ENCODE results near the gene EPHB3. TPM values are rescaled to one million over a fixed set of nuclear protein-coding genes. Genes with fewer than 3 reads are reported as not detected.

Gene EPHB3
- total and polyA plus RNA-seq, 2 of the 4 experiments (the other 2 are of a cell fraction): 0.72 to 2.9 TPM

DNA sequence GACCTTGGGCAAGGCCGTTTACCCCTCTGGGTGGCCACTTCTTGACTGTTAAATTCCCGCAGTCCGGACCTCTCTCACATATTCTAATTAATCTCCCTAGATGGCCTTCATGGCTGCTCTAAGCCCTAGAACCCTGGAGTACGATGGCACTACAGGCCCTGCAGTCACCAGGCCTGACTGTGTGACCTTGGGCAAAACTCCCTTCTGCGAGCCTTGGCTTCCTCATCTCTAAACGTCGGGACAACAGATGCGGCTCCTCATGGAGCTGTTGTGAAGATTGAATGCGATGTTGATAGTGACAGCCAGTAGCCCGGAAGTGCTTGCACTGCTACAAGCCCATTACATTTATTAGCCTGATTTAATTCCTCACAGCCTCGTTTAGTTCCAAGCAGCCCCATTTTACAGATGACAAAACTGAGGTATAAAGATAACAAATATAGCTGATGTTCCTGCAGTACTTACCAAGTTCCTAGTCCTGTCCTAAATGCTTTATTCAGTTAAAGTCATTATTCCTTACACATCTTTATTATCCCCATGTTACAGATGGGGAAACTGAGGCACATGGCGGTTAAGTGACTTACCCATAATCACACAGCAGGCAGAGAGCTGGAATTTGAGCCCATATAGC lies 10.3 kb downstream of the EPHB3 start:
- no peak for TF ChIP-seq SMC3 (IDR thresholded peaks at IDR 0.05; ENCODE audit: low read depth, low read length)
- TF ChIP-seq, protein P1, sequence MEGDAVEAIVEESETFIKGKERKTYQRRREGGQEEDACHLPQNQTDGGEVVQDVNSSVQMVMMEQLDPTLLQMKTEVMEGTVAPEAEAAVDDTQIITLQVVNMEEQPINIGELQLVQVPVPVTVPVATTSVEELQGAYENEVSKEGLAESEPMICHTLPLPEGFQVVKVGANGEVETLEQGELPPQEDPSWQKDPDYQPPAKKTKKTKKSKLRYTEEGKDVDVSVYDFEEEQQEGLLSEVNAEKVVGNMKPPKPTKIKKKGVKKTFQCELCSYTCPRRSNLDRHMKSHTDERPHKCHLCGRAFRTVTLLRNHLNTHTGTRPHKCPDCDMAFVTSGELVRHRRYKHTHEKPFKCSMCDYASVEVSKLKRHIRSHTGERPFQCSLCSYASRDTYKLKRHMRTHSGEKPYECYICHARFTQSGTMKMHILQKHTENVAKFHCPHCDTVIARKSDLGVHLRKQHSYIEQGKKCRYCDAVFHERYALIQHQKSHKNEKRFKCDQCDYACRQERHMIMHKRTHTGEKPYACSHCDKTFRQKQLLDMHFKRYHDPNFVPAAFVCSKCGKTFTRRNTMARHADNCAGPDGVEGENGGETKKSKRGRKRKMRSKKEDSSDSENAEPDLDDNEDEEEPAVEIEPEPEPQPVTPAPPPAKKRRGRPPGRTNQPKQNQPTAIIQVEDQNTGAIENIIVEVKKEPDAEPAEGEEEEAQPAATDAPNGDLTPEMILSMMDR (conservative IDR thresholded peaks at IDR 0.05; ENCODE audit: low read depth, low read length): no peak
- TF ChIP-seq CHD1 (IDR thresholded peaks at IDR 0.05; ENCODE audit: low read depth, low read length): no peak
- TF ChIP-seq, protein P2, sequence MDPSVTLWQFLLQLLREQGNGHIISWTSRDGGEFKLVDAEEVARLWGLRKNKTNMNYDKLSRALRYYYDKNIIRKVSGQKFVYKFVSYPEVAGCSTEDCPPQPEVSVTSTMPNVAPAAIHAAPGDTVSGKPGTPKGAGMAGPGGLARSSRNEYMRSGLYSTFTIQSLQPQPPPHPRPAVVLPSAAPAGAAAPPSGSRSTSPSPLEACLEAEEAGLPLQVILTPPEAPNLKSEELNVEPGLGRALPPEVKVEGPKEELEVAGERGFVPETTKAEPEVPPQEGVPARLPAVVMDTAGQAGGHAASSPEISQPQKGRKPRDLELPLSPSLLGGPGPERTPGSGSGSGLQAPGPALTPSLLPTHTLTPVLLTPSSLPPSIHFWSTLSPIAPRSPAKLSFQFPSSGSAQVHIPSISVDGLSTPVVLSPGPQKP (IDR thresholded peaks at IDR 0.05; ENCODE audit: borderline replicate concordance, low read depth, low read length): no peak
- no peak for TF ChIP-seq MAFK (IDR thresholded peaks at IDR 0.05; ENCODE audit: low read depth, low read length)
- TF ChIP-seq BHLHE40 (IDR thresholded peaks at IDR 0.05; ENCODE audit: low read depth, low read length): no peak
- Histone ChIP-seq H3K27me3 (ENCODE audit: control insufficient read depth, insufficient read depth, low read length) (no peaks in the 10 kb centered on the region), H2BK120ac (ENCODE audit: low read depth, low read length) (no peak overlapping the region), H3K14ac (replicated peaks; ENCODE audit: low read depth, low read length) (no peak overlapping the region), H3K9me1 (ENCODE audit: insufficient read depth, low read length) (peaks cover 18% of the 10 kb centered on the region), H4K5ac (ENCODE audit: low read depth, low read length) (no peak overlapping the region), H2AK9ac (replicated peaks; ENCODE audit: low read depth, low read length, poor library complexity) (no peak overlapping the region), H2BK15ac (ENCODE audit: low read depth, low read length) (no peak overlapping the region), H3K9ac (ENCODE audit: low read depth, low read length) (no peak overlapping the region), H4K8ac (ENCODE audit: low read depth in 2 of 2, low read length in 2 of 2) (no peak overlapping the region), H2AK5ac (ENCODE audit: low read depth, low read length) (no peak overlapping the region; the same call in 1 of the 2 replicates), H3K36me3 (ENCODE audit: control insufficient read depth, insufficient read depth, low read length) (peaks cover 34% of the 10 kb centered on the region; the same call in 1 of the 2 replicates), H4K20me1 (ENCODE audit: insufficient read depth, low read length) (no peaks in the 10 kb centered on the region), H3K27ac (ENCODE audit: insufficient read depth, low read length) (no peak overlapping the region), H2BK5ac (ENCODE audit: low read depth, low read length, poor library complexity, severe bottlenecking) (no peak overlapping the region), H3K4me3 (ENCODE audit: insufficient read depth, low read depth, low read length) (no peak overlapping the region), H2BK20ac (ENCODE audit: low read depth, low read length) (no peak overlapping the region), H3K9me3 (ENCODE audit: control insufficient read depth, insufficient read depth, low read length) (no peaks in the 10 kb centered on the region), H3K4me2 (ENCODE audit: low read depth, low read length) (no peak overlapping the region), H3K23ac (ENCODE audit: low read depth, low read length) (no peak overlapping the region), H3K79me1 (ENCODE audit: low read depth in 1 of 2, low read length in 2 of 2) (peaks cover 4 to 27% of the 10 kb centered on the region in 2 experiments; a peak in 2 of 4 replicates), H4K91ac (ENCODE audit: insufficient read depth, low read depth, low read length) (no peak overlapping the region), H2AFZ (replicated peaks; ENCODE audit: low read length, poor library complexity) (no peak overlapping the region), H3K4me1 (ENCODE audit: control insufficient read depth, insufficient read depth, low read length) (peaks cover 29% of the 10 kb centered on the region), H3K4ac (ENCODE audit: low read depth, low read length) (no peak overlapping the region), H3K56ac (ENCODE audit: extremely low read depth, insufficient read depth, low read length) (no peak overlapping the region), H3K18ac (ENCODE audit: low read depth, low read length) (no peak overlapping the region)
- in situ Hi-C loops (cut with MboI; ENCODE audit: low sequenced_read_pairs): no loop called here
- ChIA-PET POLR2A (ENCODE audit: unreplicated experiment) (no interaction called here), CTCF (interaction anchor here (1.3 kb wide), 1 partner anchor 155 kb away, joined by 8 read pairs; no protein-coding TSS in a partner anchor)
- no TSS peak for BruUV-seq (replicated peaks)
- DNase-seq (no peak), ATAC-seq (ENCODE audit: low read depth) (no peak)
- WGBS, 2 experiments (ENCODE audit: extremely low coverage in 2 of 2, insufficient read length in 1 of 2): 83% methylated on average over 4 of the region's 12 CpGs; no CpG with 5 or more reads in 1 of the 2 experiments
- dilution Hi-C loops (cut with HindIII; ENCODE audit: low sequenced_read_pairs, unreplicated experiment): no loop called here
- intact Hi-C loops (cut with micrococcal nuclease): no loop called here
